GM13976 (cell line): Measurements from ENCODE around the gene GK2.

Source experiments
- DNase-seq: peaks from one replicate; pipeline ENCODE4 v3.0.0; 2012; ENCODE audit warnings: low spot score
- in situ Hi-C: fragments of 300-500 bp; cut with MboI; formaldehyde crosslinking; loops from one replicate; pipeline ENCODE4 v1.12.0; 2022; ENCODE audit warnings: low sequenced_read_pairs, mixed read lengths, inconsistent platforms; ENCODE audit not compliant: unreplicated experiment
- TF ChIP-seq, protein P1 (sequence below): IDR thresholded peaks from 2 replicates; pipeline ENCODE4 v1.5.1; 2012; ENCODE audit warnings: borderline replicate concordance, mild to moderate bottlenecking; ENCODE audit not compliant: insufficient read depth; ENCODE audit errors: extremely low read depth, missing control alignments, control extremely low read depth

GK2 gene

DNA sequence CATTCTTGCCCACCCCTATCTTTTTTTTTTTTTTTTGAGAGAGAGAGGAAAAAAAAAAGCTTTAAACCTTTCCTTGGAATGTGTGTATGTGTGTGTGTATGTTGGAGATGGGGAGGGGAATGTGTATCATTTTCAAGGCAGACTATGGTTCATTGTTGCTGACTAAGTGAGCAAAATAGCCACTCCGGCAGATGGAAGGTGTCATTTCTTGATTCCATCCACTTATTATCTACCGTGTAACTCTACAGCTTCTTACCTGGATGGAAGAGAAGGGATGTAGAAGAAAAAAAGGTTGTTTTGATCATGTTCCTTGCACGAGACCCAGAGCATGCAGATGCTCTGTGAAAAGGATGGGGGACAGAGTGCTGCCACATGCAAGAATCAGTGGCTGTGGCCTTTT is 5.9 kb upstream of the GK2 start:
- TF ChIP-seq, protein P1, sequence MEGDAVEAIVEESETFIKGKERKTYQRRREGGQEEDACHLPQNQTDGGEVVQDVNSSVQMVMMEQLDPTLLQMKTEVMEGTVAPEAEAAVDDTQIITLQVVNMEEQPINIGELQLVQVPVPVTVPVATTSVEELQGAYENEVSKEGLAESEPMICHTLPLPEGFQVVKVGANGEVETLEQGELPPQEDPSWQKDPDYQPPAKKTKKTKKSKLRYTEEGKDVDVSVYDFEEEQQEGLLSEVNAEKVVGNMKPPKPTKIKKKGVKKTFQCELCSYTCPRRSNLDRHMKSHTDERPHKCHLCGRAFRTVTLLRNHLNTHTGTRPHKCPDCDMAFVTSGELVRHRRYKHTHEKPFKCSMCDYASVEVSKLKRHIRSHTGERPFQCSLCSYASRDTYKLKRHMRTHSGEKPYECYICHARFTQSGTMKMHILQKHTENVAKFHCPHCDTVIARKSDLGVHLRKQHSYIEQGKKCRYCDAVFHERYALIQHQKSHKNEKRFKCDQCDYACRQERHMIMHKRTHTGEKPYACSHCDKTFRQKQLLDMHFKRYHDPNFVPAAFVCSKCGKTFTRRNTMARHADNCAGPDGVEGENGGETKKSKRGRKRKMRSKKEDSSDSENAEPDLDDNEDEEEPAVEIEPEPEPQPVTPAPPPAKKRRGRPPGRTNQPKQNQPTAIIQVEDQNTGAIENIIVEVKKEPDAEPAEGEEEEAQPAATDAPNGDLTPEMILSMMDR = no peak
- DNase-seq = no peak
- in situ Hi-C loops = no loop called here

DNA sequence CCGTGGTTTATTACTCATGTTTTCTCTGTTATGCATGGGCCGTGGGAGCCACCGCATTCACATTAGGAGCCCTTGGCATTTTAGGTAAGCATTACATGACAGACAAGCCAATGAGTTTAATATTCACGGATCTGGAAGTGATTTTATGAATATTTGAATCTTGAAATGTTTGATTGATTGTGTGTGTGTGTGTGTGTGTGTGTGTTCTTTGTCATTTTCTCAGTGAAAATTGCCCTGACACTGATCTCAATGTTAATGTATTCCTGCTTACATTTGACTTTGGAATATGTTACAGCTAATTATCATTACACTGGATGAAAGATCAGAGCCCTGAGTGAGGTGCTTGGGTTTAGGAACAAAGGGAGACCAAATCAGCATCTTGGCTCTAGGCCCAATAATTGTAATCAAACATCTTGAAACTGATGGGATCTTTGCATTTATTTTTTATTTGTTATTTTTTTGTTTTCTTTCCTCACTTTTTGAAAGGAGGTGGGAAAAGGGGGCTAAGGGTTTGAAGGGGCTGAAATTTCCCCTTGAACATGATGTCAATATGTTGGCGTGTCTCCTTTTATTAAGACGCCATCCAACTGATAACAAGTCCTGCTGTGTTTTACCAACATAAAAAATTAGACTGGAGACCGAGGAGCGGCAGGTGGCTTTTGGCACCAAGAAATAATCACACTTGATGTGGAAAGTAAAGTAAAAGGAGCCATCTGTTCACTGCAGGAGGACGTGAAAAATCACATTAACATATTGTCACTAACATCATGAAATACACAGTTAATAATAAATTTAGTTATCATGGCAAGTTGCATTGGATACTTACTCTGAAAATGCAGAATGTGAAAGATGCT is 5.2 kb upstream of the GK2 start:
- in situ Hi-C loops = no loop called here
- no peak for DNase-seq
- TF ChIP-seq, protein P1 = no peak

DNA sequence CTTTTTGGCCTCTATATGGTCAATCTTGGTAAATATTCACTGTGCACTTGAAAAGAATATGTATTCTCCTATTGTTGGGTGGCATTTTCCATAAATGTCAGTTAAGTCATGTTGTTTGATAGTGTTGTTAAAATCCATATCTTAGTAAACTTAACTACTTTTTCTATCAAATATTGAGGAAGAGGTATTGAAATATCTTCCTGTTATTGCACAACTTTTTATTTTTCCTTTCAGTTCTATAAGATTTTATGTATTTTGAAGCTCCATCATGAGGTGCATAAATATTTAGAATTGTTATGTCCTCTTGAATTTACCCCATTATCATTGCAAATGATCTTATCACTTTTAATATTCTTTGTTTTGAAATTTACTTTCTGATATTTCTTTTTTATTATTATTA is 3.4 kb downstream of the GK2 start:
- in situ Hi-C loops = no loop called here
- DNase-seq = no peak
- TF ChIP-seq, protein P1 = no peak

DNA sequence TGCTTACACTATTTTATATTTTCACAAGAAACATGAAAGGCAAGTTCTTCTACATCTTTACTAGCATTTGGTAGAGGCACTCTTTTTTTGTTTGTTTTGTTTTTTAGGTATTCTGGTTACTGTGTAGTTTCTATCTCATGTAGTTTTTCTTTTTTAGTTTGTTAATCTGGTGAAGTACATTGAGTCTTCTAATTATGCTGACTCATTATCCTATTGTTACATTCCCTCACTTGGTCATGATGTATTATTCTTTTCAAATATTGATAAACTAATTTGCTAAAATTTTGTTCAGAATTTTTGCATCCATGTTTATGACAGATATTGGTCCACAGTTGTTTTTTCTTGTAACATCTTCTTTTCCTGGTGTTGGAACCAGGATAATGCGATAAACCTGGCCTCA is 4.7 kb downstream of the GK2 start:
- TF ChIP-seq, protein P1 = no peak
- no peak for DNase-seq
- in situ Hi-C loops = no loop called here

DNA sequence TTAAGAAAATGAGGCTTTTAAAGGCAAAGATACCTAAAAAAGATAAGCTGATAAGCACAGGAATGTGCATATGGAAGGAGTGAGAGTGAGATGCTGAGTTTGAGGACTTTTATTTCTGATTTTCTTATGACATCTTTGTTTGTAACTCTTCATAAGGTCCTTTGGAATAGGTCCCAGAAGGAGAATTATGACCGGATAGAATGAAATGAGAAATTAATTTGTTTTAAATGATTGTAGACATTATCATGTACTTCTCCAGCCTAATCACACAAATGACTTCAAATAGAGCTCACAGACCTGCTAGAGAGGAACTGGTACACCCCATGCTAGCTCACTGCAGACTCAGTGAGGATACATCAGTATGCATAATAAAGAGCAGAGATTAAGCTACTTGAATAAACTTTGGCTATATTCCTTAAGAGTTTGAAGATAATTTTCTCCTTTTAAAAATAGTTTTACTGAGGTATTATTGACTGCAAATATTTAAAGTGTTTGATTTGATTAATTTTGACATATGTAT is 5.6 kb downstream of the GK2 start:
- in situ Hi-C loops = no loop called here
- TF ChIP-seq, protein P1 = no peak
- DNase-seq = no peak

DNA sequence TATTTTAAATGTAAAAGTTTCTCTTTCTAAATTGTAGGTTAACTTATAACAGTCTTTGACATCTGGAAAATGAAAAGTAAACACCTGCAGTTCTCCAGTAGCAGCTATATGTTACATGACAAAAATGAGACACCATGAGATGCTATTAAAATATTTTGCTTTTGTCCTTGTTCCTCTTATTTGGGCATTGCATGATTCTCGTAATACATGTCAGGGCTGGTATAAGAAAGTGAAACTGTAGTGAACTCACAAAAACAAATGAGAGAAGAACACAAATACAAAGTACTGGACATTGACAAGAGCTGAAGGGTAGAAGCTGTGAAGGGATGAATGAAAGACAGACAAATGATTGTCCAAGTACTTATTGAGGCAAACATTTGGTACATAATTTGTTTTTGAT is 9.0 kb downstream of the GK2 start:
- DNase-seq = no peak
- in situ Hi-C loops = no loop called here

More for the DNA sequence above, 9.0 kb downstream of the GK2 start:
- TF ChIP-seq, protein P1 = no peak
